ENCODE data around the gene E2F1. TPM values are rescaled to one million over a fixed set of nuclear protein-coding genes. Genes with fewer than 3 reads are reported as not detected.
A peak's percentile ranks its signal among the peaks of the same experiment; 100 is the strongest.

The E2F1 gene
- total RNA-seq, 1 donor from 2014 or later = 2.4 TPM

- intact Hi-C loops (cut with DNase I) = no loop called here
- H3K4me3 ChIP-seq = no peak overlapping the region
- TF ChIP-seq, protein P1, sequence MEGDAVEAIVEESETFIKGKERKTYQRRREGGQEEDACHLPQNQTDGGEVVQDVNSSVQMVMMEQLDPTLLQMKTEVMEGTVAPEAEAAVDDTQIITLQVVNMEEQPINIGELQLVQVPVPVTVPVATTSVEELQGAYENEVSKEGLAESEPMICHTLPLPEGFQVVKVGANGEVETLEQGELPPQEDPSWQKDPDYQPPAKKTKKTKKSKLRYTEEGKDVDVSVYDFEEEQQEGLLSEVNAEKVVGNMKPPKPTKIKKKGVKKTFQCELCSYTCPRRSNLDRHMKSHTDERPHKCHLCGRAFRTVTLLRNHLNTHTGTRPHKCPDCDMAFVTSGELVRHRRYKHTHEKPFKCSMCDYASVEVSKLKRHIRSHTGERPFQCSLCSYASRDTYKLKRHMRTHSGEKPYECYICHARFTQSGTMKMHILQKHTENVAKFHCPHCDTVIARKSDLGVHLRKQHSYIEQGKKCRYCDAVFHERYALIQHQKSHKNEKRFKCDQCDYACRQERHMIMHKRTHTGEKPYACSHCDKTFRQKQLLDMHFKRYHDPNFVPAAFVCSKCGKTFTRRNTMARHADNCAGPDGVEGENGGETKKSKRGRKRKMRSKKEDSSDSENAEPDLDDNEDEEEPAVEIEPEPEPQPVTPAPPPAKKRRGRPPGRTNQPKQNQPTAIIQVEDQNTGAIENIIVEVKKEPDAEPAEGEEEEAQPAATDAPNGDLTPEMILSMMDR (IDR thresholded peaks at IDR 0.05) = no peak
- H3K36me3 ChIP-seq = peaks cover 16% of the 10 kb centered on the region
- no peak for ATAC-seq
- no peak overlapping the region for H3K27ac ChIP-seq
- DNase-seq = no peak
- no peaks in the 10 kb centered on the region for H3K9me3 ChIP-seq
- no peaks in the 10 kb centered on the region for H3K27me3 ChIP-seq
- H3K4me1 ChIP-seq = peaks cover 30% of the 10 kb centered on the region
Measured at GRCh38 chr20:33669873-33670640, 16.1 kb downstream of the E2F1 start.

DNA sequence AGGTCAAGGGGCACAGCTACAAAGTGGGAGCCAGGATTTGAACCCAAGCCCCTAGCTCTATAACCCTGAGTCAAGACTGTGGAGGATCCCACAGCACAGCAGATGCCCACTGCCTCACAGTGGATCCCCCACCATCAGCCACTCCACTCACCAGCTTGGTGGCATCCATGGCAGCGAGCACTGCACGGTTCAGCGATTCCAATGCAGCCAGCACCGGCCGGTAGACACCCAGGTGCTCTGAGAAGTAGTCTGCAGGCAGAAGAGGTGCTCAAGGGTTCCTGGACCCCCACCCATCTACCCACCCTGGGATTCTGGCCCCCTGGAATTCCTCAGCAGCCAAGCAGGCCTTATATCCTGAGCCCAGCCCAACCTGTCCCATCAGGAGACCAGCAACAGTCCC, 17.0 kb downstream of the E2F1 start:
- Histone ChIP-seq H3K9me3 (no peaks in the 10 kb centered on the region), H3K27ac (no peak overlapping the region), H3K27me3 (no peaks in the 10 kb centered on the region), H3K36me3 (peaks cover 16% of the 10 kb centered on the region), H3K4me1 (peaks cover 29% of the 10 kb centered on the region), H3K4me3 (no peak overlapping the region)
- DNase-seq = no peak
- intact Hi-C loops (cut with DNase I) = no loop called here
- no peak for ATAC-seq
- TF ChIP-seq, protein P1 (IDR thresholded peaks at IDR 0.05) = no peak

DNA sequence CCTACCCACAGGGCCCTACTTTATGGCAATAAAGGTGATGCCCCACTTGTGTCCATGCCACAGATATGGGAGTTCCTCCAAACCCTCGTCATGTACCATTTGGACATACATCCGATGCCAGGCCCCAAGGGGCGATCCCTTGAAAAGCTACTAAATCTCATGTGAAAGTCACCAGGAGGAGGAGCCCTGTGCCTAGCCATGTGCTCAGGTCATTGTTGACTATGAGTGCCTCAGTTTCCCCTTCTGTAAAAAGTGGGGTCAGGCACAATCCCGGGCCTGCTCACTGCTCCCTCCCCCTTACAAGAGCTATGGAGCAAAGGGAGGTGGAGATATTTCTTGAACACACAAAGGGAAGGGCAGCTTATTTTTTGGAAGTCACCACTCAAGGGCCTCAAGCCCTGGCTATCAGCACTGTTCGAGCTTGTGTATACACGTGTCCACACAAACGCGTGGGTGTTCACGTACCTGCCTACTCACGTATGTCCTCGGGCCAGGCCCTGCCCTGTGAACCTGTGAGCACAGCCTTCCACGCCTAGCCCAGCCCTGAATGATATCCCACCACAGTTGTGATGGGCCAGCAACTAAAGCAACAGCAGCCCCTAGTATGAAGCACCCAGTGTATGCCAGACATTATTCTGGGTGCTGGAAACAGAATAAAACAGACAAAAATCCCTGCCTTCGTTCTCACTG, 17.6 kb downstream of the E2F1 start:
- H3K4me1 ChIP-seq = peaks cover 30% of the 10 kb centered on the region
- intact Hi-C loops (cut with DNase I) = no loop called here

DNA sequence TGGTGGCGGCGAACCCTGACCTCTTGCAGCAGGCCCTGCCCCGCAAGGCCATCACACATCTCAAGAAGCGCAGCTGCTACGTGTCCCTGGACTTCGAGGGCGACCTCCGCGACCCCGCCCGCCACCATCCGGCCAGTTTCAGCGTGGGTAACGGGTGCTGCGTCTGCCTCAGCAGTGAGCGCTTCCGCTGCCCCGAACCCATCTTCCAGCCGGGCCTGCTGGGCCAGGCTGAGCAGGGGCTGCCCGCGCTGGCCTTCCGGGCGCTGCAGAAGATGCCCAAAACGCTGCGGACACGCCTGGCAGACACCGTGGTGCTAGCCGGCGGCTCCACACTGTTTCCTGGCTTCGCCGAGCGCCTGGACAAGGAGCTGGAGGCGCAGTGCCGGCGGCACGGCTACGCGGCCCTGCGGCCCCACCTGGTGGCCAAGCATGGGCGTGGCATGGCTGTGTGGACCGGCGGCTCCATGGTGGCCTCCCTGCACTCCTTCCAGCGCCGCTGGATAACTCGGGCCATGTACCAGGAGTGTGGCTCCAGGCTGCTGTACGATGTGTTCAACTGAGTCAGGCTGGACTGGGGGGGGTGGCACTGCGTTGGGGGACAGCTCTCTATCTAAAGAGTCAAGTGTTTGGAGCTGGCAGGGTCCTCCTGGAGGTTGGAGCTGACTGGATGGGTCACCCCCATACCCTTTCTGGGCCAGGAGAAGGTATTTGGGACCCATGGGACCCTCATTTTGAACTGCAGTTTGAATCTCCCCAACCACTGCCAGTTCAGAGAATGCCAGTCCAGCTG, 18.3 kb downstream of the E2F1 start:
- H3K4me1 ChIP-seq = peaks cover 24% of the 10 kb centered on the region
- no peaks in the 10 kb centered on the region for H3K9me3 ChIP-seq
- H3K27me3 ChIP-seq = no peaks in the 10 kb centered on the region
- H3K4me3 ChIP-seq = peak overlapping the region; percentile 58
- TF ChIP-seq, protein P1 (IDR thresholded peaks at IDR 0.05) = peak; percentile 83
- peak overlapping the region; percentile 84 for H3K27ac ChIP-seq
- DNase-seq (peak; percentile 86), ATAC-seq (peak; percentile 69)
- peaks cover 16% of the 10 kb centered on the region for H3K36me3 ChIP-seq
- intact Hi-C loops (cut with DNase I) = no loop called here

More for the DNA sequence above, 17.6 kb downstream of the E2F1 start:
- TF ChIP-seq, protein P1 (IDR thresholded peaks at IDR 0.05) = no peak
- ATAC-seq (no peak), DNase-seq (no peak)
- no peaks in the 10 kb centered on the region for H3K27me3 ChIP-seq
- peaks cover 16% of the 10 kb centered on the region for H3K36me3 ChIP-seq
- no peaks in the 10 kb centered on the region for H3K9me3 ChIP-seq
- no peak overlapping the region for H3K4me3 ChIP-seq
- no peak overlapping the region for H3K27ac ChIP-seq

GRCh38 chr20:33667245-33667675, 18.9 kb downstream of the E2F1 start:
- intact Hi-C loops (cut with DNase I) = no loop called here
- Histone ChIP-seq H3K27ac (peak overlapping the region; percentile 84), H3K4me1 (peaks cover 24% of the 10 kb centered on the region), H3K36me3 (peaks cover 16% of the 10 kb centered on the region), H3K9me3 (no peaks in the 10 kb centered on the region), H3K4me3 (peak overlapping the region; percentile 58), H3K27me3 (no peaks in the 10 kb centered on the region)
- DNase-seq (no peak), ATAC-seq (peak; percentile 0)
- TF ChIP-seq, protein P1 (IDR thresholded peaks at IDR 0.05) = no peak
